Measurements from ENCODE around the gene RHOT2. TPM values are rescaled to one million over a fixed set of nuclear protein-coding genes. Genes with fewer than 3 reads are reported as not detected.

RHOT2 gene
- total RNA-seq, 1 experiment from 2014 or later = 98.5 TPM

DNA sequence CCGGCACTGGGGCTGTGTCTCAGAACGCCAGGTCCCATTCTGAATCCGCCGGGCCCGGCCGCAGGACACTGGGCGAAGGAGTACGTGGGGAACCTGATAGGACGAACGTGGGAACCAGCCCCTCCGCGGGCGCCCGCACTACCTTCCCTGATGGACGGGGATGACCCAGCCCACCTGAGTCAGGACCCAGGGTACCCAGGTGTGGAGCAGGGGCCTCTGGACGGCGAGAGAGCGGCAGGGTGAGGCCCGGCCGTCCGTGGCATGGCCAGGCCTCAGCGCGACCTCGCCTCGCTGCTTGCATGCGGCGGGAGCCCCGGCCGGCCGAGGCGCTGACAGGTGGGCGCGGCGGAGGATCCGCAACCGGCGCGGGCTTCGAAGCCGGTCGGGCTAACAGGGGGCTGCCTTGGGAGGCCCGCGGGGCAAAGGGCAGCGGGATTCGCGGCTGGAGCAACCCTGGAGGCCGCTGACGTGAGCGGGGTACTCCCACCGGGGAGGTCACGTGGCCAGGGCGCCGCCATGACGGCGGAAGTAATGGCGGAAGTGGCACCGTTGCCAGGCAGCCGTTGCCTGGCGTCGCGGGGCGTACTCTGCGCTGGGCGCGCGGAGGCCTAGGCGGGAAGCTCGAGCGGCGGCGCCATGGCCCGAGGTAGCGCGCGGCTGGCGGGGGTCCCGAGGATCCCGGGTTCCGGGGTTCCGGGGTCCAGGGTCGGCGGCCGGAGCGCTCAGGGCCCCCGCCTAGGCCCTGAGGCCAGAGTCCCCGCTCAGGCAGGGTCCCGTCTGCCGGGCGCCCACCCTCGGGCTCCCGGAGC is 18.9 kb upstream of the RHOT2 start, which contains the start of gene WDR90:
Gene WDR90 (plus strand): TSS at position 585 of the 809 bp plus-strand sequence. CDS start 52 bp downstream, at position 637.
- peaks cover 27% of the 10 kb centered on the region for H3K79me2 ChIP-seq (ENCODE audit: insufficient read depth, low read length)
- H3K4me3 ChIP-seq (replicated peaks in 1 of 2; ENCODE audit: low read depth in 1 of 2, low read length in 2 of 2) = peak within 1 kb of the TSS; percentile 64 to 68
- no peaks in the 10 kb centered on the region for H3K9me3 ChIP-seq (ENCODE audit: control insufficient read depth in 1 of 2, insufficient read depth in 1 of 2, low read depth in 1 of 2, low read length in 2 of 2)
- H3K27me3 ChIP-seq (ENCODE audit: insufficient read depth, low read length) = no peaks in the 10 kb centered on the region
- H4K20me1 ChIP-seq (ENCODE audit: insufficient read depth) = no peaks in the 10 kb centered on the region
- peak; percentile 66 for ATAC-seq
- ChIA-PET POLR2A (no interaction called here), CTCF (interaction anchor here (1.9 to 2.3 kb wide), 2 partner anchors 11 to 30 kb away, joined by 5 to 13 read pairs; no protein-coding TSS in a partner anchor), RAD21 (ENCODE audit: low non-redundant PET in 1 of 2, low total read pairs in 2 of 2, uncharacterized antibody in 2 of 2, unreplicated experiment in 2 of 2) (no interaction called here)
- no peaks in the 10 kb centered on the region for H3K9me2 ChIP-seq (ENCODE audit: insufficient read depth)
- H3K36me3 ChIP-seq (ENCODE audit: control insufficient read depth in 1 of 2, insufficient read depth in 2 of 2, low read length in 2 of 2) = no peaks in the 10 kb centered on the region
- H3K27ac ChIP-seq (ENCODE audit: low read depth, low read length) = peak within 1 kb of the TSS; percentile 96
- intact Hi-C loops (cut with micrococcal nuclease) = no loop called here
- H3K4me1 ChIP-seq (ENCODE audit: control insufficient read depth in 1 of 2, insufficient read depth in 2 of 2, low read length in 2 of 2) = peaks cover 19 to 40% of the 10 kb centered on the region in 2 experiments
- H2AFZ ChIP-seq (ENCODE audit: low read depth, low read length, poor library complexity, severe bottlenecking) = no peak within 1 kb of the TSS
- peak within 1 kb of the TSS; percentile 82 for H3K9ac ChIP-seq (ENCODE audit: low read length)
- BruUV-seq (replicated peaks) = no TSS peak
- peak; percentile 59 for DNase-seq (ENCODE audit: low read depth, low spot score)
- peak within 1 kb of the TSS; percentile 84 for H3K4me2 ChIP-seq (ENCODE audit: low read length)
- TF ChIP-seq, protein P1, sequence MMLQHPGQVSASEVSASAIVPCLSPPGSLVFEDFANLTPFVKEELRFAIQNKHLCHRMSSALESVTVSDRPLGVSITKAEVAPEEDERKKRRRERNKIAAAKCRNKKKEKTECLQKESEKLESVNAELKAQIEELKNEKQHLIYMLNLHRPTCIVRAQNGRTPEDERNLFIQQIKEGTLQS (IDR thresholded peaks at IDR 0.05) = no peak
- TF ChIP-seq SP1 (IDR thresholded peaks at IDR 0.05; ENCODE audit: low read depth) = no peak
- TF ChIP-seq ZFX (IDR thresholded peaks at IDR 0.05) = peak; percentile 96
- peak; percentile 72 for TF ChIP-seq SIN3A (IDR thresholded peaks at IDR 0.05; ENCODE audit: low read depth)
- peak; percentile 44 for TF ChIP-seq POLR2A (IDR thresholded peaks at IDR 0.05; ENCODE audit: borderline replicate concordance, extremely low read depth, insufficient read depth, insufficient read length)
- no peak for TF ChIP-seq JUND (IDR thresholded peaks at IDR 0.05)
- TF ChIP-seq CBX3 (IDR thresholded peaks at IDR 0.05; ENCODE audit: low read depth) = no peak
- TF ChIP-seq EZH2phosphoT487 (IDR thresholded peaks at IDR 0.05; ENCODE audit: borderline replicate concordance) = no peak
- TF ChIP-seq EZH2 (IDR thresholded peaks at IDR 0.05) = no peak
- TF ChIP-seq CEBPB (IDR thresholded peaks at IDR 0.05; ENCODE audit: low read depth) = no peak
- TF ChIP-seq RAD21 (IDR thresholded peaks at IDR 0.05; ENCODE audit: low read depth) = no peak
- TF ChIP-seq YY1 (IDR thresholded peaks at IDR 0.05; ENCODE audit: extremely low read depth, insufficient replicate concordance, low read depth, low read length) = peak; percentile 92
- TF ChIP-seq ZBTB33 (IDR thresholded peaks at IDR 0.05; ENCODE audit: extremely low read depth, insufficient replicate concordance, low read length) = no peak
- TF ChIP-seq SRF (IDR thresholded peaks at IDR 0.05; ENCODE audit: low read depth) = no peak
- TF ChIP-seq, protein P2, sequence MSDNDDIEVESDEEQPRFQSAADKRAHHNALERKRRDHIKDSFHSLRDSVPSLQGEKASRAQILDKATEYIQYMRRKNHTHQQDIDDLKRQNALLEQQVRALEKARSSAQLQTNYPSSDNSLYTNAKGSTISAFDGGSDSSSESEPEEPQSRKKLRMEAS (IDR thresholded peaks at IDR 0.05) = peak; percentile 90

All from HCT116 (cell line).